NCI-H1930 (cell line): ENCODE results near the gene POLR3A.
"Not testable (repeated sequence)": the region's sequence is repeated elsewhere in the genome, so short reads cannot be mapped to it uniquely, and the experiment has no call there.

Source experiments
- DNase-seq, 2 experiments: peaks; one replicate each; lab custom pipeline; 2025; lab: John Stamatoyannopoulos, UW

Gene POLR3A

DNA sequence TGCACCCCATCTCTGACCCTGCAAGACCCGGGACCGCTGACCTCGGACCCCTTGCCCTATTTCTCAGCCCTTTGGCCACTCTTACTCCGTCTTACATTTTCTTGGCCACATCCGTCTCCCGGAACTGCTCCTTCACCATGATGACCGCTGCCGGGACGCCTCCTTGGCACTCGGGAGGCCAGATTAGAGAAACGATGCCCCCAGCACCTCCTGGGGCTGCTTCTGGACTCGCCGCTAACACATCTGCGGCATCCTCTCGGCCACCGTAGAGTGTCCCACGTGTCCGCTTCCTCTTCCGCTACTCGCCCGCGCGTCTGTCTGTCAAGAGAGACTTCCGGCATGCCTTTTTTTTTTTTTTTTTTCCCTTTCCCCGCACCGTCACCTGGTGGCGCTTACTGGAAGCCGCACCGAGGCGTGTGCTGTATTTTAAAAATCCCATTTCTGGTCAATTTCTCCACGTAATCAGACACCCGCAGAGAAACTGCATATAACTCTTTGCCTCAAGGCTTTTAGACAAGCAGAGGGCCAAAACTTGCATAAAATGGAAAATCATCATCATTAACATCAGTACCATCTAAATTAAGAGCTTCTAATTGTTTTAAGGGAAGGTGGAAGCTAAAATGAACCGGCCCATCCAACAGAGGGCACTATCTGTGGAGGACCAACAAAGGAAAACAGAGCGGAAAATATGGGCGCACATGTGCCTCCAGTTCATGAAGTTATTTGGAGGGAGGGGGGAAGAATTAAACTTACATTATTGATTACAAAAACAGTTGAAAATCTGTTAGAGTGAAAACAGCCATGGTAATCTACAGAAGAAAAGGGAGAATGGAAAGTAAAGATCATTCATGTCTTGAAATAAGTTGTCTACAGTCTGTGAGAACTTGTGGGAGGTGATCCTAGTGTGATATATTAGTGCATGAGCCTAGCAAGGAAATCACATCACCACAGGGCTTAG is at the start of gene POLR3A:
TSS of gene POLR3A (minus strand) at position 247 of the 958 bp plus-strand sequence. CDS start at position 139, 108 bp downstream.
- peak; percentile 85 to 87 for DNase-seq

DNA sequence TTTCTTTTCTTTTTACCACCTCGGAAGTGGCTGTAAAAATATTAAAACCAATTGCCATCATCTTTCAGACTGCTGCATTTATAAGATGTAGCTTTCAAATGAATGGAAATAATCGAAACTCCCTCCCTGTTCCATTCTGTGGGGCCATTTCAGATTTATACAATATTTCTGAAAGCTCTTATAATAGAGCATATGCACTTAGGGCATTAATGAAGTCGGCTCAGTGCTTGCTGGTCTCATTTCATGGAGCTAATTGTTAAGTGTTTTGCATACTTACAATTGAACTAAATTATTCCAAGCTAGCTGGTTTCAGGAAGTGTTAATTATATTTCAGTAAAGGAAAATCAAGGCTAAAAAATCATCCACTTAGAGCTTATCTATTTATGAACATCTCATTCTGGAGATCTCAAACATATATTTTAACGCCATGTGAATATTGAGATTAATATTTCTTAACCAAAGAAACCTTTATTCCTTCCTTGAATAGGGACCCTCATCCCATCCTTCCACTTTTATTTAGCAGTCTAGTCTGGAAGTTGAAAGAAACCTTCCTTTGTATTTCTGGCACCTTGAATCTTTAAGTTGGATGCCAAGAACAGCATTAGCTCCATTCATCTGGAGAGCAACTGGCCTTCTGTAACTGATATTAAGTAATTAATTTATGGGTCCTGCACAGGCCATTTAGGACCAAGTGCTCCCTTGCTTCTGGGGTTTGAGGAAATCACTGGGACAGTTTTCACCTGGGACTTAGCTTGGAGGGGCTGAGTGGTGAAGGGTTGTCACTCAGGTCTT is 49.4 kb upstream of the POLR3A start:
- no peak for DNase-seq

DNA sequence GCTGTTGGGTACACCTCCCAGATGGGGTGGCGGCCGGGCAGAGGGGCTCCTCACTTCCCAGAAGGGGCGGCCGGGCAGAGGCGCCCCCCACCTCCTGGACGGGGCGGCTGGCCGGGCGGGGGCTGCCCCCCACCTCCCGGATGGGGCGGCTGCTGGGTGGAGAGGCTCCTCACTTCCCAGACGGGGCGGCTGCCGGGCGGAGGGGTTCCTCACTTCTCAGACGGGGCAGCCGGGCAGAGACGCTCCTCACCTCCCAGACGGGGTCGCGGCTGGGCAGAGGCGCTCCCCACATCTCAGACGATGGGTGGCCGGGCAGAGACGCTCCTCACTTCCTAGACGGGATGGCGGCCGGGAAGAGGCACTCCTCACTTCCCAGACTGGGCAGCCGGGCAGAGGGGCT is 46.5 kb upstream of the POLR3A start:
- not testable (repeated sequence) for DNase-seq

DNA sequence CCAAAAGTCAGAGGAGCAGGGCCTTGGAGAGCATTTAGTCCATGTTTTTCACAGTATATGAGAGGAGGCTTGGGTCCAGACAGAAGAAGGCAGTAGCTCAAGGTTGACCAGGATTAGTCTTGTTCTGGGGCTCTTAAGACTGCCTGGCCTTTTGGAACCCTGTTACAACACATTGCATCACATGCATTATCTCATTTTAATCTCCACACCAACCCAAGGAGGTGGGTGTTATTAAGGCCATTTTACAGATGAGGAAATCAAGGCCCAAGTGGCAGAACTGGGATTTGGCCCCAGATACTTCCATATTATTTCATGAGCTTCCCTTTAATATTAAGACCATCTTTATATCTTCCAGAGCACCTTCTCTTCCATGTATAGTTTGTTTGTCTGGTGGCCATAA is 43.2 kb upstream of the POLR3A start:
- no peak for DNase-seq

DNA sequence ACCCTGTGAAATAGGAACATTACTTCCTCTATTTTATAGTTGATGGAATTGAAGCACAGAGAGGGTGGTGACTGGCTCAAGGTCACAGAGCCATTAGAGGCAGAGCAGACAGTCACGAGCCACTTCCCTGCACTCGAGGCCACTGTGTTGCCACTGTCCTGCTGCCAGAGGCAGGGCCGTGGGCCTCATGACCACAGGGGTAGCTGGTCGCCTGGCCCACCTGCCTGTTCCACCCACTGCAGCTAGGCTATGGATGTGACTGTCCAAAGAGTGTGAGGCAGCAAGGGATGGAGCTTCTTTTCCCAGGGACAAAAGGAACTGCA is 42.5 kb upstream of the POLR3A start:
- no peak for DNase-seq

DNA sequence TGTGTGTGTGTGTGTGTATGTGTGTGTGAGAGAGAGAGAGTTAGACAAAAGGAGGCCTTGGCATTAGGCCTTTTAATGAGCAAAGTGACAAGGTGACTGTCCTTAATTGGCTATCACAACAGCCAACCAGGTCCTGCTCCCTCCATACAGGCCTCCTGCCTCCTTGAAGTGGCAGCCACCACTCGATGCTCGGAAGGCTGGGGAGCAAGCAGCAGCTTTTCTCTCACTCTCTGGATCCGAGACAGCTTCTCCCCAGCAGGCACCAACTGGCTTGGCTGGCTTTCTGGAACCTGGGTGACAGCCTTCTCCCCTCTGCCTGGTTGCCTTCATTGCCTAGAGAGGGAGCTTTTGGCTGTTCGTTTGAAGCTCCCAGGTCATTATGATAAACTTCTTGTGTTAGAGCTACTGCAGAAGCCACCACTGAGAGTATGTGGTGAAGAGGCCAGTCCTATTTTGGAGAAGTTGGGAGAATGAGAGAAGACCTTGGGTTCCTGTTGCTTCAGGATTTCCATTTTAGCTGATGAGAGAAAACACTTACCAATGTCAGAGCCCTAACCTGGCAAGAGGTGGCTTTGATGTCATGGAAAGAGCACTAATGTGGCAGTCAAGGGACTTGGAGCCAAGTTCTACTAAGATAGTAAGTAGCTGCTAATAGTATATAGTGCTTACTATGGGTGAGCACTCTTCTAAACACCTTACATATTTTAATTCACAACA is 42.0 kb upstream of the POLR3A start:
- no peak for DNase-seq

DNA sequence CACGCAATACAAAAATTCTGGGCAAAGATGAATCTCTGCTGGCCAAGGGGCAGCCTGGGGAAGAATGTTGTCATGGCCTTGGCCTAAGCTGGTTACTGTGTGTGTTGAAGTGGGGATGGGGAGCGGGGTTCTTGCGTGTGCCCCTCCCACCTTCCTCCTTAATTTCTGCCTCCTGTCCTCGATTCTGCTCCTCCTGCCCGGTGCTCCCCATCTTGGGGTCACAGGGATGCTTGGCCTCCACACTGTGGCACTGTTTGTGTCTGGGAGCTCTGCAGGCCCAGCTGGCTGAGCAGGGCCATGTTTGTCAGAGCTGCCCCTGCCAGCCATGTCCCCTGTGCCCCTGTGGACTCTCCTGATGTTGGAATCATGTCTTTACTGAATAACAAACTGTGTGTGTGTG is 41.4 kb upstream of the POLR3A start:
- no peak for DNase-seq

DNA sequence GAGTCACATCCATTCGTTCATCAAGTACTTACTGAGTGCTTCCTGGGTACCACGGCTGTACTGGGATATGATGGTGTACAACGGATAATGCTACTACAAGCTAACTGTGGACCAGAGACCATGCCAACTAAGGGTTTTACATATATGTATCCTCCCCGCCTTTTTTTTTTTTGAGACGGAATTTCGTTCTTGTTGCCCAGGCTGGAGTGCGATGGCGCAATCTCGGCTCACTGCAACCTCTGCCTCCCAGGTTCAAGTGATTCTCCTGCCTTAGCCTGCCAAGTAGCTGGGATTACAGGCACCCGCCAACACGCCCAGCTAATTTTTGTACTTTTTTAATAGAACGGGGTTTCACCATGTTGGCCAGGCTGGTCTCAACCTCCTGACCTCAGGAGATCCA is 40.7 kb upstream of the POLR3A start:
- not testable (repeated sequence) for DNase-seq

DNA sequence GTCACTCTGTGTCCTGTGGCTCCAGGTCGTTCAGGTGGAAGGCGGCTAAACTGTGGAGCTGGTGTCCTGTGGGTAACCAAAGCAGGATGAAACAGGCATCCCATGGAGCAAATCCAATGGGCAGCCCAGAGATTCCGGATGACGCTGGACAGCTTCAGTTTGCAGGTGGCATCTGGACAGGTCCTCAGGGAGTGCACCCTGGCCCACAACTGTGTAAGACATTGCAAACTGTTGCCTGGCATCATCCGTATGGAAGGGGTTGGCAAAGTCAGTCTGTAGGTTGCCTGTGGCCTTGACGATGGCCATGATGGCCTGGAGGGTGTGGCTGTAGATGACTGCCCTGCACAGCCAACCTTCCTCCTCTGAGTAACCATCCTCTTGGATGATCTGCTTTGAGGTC is 39.8 kb upstream of the POLR3A start:
- no peak for DNase-seq

DNA sequence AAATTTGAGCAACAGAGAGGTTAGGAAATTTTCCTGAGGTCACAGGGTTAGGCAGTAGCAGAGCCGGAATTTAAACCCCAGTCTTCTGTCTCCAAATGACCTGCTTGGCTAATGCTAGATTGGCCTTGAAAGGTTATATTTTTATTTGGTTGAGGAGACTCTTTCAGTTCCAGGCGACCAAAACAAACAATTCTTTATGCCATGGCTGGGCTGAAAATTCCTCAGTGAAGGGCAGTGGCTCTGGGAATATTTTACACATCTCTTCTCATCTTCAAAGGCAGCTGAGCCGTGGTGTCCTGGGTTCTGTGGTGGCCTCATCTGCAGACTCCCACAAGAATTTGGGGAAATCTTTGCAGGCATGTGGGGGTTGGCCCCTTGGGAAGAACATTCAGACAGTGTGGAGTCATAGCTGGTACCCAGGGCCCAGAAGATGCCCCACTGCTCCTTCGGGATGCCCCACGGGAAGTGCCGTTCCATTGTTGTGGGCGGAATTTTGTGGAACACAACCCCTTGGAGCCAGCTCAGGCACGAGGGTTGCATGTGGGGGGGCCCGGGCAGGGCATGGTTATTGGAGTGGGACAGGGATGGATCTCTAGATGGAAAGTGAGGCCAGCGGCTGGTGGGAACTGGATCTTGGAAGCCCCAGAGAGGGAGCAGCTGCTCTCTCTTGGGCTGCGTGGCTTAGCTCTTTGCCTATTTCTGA is 37.6 kb upstream of the POLR3A start:
- no peak for DNase-seq

DNA sequence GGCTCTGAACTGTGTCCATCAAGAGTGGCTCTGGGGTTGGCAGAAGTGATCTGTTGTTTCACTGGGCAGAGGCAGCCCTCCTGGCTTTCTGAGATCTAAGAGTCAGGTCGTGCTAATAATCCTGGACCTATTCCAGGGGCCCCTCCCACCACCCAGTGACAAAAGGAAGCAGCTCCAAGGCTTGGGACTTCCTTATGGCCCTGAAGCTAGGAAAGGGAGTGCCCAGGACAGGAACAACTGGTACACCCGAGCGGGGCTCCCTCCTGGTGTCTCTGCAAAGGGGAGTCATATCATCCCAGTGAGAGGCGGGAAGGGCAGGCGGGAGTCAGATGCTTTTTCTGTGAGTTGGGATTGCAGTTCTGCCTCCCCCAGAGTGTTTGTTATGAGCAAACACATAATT is 36.7 kb upstream of the POLR3A start:
- DNase-seq = no peak

DNA sequence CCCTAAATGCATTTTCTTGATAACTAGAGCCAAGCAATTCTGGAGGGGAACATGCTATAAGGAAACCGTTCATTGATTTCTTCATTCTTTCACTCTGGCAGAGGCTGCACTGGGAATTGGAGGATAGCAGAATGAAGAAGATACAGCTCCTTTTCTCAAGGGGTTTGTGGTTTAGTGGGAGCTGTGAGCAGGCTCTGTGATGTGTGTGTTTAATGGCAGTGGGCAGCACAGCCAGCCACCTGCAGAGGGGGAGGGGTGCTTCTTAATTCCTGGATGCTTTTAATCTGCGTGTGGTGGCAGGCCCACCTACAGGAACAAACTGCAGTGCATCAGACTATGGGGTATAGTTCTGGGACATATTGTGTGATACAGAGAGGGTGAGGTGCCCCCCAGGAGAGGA is 36.3 kb upstream of the POLR3A start:
- no peak for DNase-seq

DNA sequence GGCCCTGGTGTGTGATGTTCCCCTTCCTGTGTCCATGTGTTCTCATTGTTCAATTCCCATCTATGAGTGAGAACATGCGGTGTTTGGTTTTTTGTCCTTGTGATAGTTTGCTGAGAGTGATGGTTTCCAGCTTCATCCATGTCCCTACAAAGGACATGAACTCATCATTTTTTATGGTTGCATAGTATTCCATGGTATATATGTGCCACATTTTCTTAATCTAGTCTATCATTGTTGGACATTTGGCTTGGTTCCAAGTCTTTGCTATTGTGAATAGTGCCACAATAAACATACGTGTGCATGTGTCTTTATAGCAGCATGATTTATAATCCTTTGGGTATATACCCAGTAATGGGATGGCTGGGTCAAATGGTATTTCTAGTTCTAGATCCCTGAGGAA is 35.6 kb upstream of the POLR3A start:
- not testable (repeated sequence) for DNase-seq

DNA sequence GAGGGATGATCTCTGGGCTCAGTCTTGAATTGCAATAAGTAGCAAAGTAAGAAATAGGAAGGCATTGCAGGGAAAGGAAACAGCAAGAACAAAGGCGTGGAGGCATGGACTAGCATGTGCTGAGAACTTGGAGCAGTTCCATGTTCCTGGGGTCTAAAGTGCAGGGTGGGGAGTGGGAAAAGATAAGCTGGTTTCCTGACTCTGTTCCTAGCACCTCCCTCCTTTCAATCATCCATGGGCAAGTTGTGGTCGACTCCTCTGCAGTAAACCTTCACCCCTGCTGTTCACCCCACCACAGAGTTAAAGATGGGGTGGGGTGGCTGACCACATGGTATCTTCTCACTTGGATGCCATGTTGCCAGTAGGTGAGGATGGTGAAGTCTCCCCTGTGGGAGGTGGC is 33.9 kb upstream of the POLR3A start:
- no peak for DNase-seq

DNA sequence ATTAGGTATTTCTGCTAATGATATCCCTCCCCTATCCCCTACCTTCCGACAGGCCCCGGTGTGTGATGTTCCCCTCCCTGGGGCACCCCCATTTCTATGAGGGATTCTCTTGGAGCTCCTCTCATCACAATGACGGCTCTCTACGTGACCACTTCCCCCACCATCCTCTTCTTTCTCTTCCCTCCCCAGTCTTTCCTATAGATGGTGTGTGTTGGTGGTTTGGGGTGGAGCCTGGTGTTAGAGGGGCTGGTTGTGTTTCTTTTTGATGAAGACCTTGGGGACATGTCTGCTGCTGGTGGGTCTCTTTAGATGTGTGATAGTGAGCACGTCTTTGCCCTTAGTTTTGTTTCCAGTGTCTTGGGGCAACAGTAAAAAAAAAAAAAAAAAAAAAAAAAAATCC is 33.0 kb upstream of the POLR3A start:
- no peak for DNase-seq

DNA sequence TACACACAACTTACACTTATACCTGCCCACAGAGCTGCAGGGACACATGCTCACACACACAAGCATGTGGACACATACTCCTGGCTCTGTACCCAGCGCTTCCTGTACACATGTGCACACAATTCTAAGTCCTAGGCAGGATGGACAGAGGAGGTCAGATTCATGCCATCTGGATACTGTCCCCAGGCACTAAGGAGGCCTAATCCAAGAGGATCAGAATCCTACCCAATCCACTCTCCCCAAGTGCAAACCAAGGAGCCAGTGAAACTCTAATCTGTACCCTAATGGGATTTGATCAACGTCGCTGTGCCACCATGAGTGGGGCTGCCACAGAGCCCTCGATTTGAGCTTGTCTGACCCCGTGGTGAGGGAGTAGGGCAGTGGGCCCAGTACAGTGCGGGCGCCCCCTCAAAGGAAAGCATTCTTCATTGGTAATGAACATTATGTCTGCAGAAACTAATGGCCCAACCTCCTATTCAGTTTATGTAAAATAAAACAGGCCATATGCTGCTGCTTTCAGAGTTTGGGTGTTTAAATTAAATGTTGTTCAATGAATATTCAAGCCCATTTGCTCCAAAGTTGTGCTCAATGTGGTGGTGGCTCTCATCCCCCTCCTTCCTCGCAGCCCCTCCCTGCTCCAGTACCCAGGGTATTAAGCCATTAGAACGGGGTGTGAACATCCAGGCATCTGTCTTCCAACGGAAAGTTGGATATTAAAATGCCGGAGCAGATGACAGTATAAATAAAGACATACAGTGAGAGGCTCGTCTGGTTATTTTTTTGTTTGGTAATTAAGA is 30.8 kb upstream of the POLR3A start:
- no peak for DNase-seq

DNA sequence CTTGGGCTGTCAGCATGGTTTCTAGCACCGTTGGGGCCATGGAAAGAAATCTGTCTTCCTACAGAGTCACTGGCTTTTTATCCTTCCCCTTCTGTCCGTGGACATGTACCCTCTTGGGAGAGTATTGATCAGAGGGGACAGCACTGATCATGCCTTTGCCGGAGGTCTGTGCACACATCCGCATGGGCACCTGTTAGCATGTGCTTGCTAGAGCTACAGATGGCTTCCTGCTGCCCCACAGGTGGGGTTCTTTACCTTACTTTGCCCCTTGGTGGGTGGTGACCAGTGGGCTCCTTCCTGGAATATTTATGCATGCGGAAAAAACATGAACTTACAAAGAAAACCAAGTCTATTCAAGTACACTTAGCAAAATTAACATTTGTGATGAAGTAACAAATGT is 29.2 kb upstream of the POLR3A start:
- no peak for DNase-seq

DNA sequence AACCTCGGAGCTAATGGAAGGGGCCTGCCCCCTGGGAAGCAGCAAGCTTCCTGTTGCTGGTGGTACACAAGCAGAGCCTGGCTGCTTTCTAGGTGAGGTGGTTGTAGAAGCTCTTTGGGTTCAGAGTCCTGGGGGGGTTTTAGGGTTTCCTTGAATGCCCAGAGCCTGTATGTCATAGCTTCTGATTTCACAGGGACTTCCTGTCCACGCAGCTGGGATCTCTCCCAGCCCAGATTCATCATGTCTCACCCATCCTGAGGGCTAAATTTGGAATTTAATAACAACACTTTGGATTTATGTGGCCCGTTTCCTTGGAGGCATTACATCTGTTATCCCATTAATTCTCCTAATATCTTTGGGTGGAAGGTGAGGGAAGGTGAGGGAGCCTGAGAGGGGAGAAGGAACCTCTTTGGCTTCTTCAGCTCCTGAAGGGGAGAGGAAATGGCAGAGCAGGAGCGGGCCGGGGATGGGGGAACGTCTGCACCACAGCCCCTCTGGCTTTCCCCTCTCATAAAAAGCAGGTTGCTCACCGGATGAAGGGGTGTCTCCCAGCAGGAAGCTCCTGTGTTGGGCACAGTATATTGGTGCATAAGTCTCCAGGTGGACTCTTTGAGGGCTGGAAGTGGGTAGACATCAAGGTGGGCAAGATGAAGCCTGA is 24.0 kb upstream of the POLR3A start:
- DNase-seq = no peak

DNA sequence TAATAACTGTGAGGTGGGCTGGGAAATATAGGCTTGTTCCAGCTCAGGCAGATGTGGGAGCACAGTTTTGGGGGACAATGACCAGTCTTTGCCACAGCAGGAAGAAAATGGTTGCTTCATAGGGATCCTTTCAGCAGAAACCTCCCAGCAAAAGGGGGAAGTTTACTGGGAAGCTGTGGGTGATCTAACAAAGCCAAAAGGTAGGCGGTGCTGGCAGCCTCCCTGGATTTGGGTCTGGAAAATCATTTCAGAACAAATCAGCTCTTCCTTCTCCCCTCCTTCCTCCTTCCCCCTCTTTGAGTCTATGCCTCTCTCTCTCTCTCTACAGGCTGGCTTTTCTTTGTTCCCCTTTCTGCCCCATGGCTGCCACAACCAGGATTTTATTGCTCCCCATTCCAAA is 20.5 kb upstream of the POLR3A start:
- no peak for DNase-seq

DNA sequence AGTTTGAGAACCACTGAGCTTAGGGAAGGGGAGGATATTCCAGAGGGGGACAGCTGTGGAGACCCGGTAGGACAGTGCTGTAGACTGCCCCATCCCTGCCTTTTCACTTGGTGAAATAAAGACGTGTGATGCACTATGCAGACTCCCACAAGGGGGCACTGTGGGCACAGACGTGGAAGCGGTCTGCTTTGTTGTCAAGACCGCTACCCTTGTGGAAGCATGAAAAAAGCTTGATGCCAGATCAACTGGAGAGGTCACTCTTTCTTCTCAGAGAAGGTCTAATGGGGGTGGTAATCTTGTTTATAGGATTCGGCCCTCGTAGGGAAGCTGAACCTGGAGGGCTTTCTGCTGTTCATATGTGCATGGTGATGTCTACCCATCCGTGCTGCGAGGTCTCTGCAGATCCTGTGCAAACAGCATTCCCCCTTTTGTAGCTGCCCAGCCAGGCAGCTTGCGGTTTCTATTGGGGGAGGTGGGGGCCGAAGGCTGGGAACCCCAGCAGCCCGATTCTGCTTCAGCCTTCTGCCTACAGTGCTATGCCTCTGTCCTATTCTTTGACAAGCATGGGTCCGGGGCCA is 18.1 kb upstream of the POLR3A start:
- peak; percentile 44 to 67 for DNase-seq
